Stimulated activated CD8-positive, alpha-beta memory T cell treated with anti-CD3 and anti-CD28 coated beads, Interleukin-12 subunit alpha, Interleukin-12 subunit beta, amount 100 ng/mL, for 4 hours (primary cell): ENCODE results near the gene PIGB.
"Not testable (repeated sequence)": the region's sequence is repeated elsewhere in the genome, so short reads cannot be mapped to it uniquely, and the experiment has no call there.

ENCODE experiments used
- DNase-seq: peaks from one replicate; pipeline ENCODE4 v3.0.0-alpha.2; 2020; ENCODE audit warnings: low read depth

PIGB gene

GRCh38 chr15:55381595-55381994, 62.6 kb downstream of the PIGB start:
- no peak for DNase-seq

GRCh38 chr15:55383687-55384086, 64.7 kb downstream of the PIGB start:
- no peak for DNase-seq

DNA sequence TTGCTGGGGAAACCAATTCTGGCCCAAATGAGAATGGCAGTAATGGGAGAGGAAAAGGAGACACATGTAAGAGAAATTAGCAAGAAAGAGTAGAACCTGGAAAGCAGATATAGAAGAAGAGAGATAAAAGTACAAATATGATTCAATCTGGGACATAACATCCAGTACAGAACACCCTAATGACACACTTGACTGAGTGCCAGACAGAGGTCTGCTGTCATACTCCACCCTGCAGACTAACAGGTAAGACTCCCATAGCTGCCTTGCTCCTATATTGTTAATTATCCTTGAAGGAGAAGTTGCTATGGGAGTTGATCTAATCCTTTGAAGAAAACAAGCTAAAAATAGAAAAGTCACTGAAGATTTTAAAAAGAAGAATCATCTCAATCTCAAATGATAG, 68.0 kb downstream of the PIGB start:
- no peak for DNase-seq

- DNase-seq = no peak
Observed at GRCh38 chr15:55389264-55389607, 70.2 kb downstream of the PIGB start.

- no peak for DNase-seq
Observed at GRCh38 chr15:55394694-55395093, 75.7 kb downstream of the PIGB start.

DNA sequence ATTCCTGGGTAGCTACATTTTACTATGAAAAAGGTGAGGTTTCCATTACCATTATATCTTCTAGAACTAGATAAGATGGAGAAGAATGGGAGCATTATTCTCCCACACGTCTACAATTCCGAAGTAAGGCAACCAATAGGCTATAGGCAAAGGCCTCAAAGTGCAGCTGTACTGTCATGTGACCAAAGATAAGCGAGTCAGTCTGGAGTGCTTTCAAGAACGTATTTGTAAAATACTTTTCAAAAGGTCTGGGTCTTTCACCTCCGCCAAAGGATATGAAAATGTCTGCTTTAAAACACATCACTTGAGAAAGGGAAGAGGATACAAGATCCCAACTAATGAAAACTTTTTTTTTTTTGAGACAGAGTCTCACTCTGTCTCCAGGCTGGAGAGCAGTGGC, 79.2 kb downstream of the PIGB start:
- DNase-seq = no peak

- DNase-seq = not testable (repeated sequence)
Observed at GRCh38 chr15:55400050-55400449, 81.0 kb downstream of the PIGB start.

- DNase-seq = no peak
Observed at GRCh38 chr15:55401786-55402246, 82.8 kb downstream of the PIGB start.

GRCh38 chr15:55402707-55403106, 83.7 kb downstream of the PIGB start:
- no peak for DNase-seq

GRCh38 chr15:55403531-55403930, 84.5 kb downstream of the PIGB start:
- no peak for DNase-seq
